T-cell (primary cell): ENCODE results near the gene CBY2. TPM values are rescaled to one million over a fixed set of nuclear protein-coding genes. Genes with fewer than 3 reads are reported as not detected.

Experiments used
- ATAC-seq, 4 experiments: fragments of 200-7000 bp in 3 of 4; fragments of 150-1000 bp in 1 of 4; cut with Tn5 transposase; replicated peaks in 1 of 4; 1 replicate in 3 of 4; 2 replicates in 1 of 4; pipeline ENCODE4 v1.10.0; 2021; ENCODE audit warnings: moderate library complexity in 3 of 4, mild to moderate bottlenecking in 2 of 4, moderate number of reproducible peaks in 1 of 4
- CTCF ChIA-PET, 2 donors: fragments of 300-600 bp; sonication (Branson Sonifier 250); formaldehyde crosslinking; loops; one replicate each; lab custom pipeline; 2022; ENCODE audit warnings: antibody characterized with exemption in 2 of 2; lab: Charles Lee
- POLR2A ChIA-PET, 2 donors: fragments of 300-600 bp; sonication (Branson Sonifier 250); formaldehyde crosslinking; loops; one replicate each; lab custom pipeline; 2022; ENCODE audit warnings: antibody characterized with exemption in 2 of 2; lab: Charles Lee
- DNase-seq, 35 experiments: peaks; one replicate each; pipeline versions ENCODE4 v3.0.0 to v3.0.0-alpha.2; 2013 to 2023
- H3K27ac ChIP-seq: one replicate; pipeline ENCODE4 v1.5.1; 2013; ENCODE audit warnings: low read length
- H3K27me3 ChIP-seq, 2 experiments: replicated peaks in 1 of 2; 1 replicate in 1 of 2; 2 replicates in 1 of 2; pipeline versions ENCODE4 v1.6.1 to v1.7.0; 2013; ENCODE audit warnings: low read length in 1 of 2, mixed read lengths in 1 of 2; ENCODE audit not compliant: control insufficient read depth in 2 of 2, insufficient read depth in 2 of 2; ENCODE audit errors: extremely low read depth in 1 of 2
- H3K36me3 ChIP-seq, 2 donors: 1 replicate in 1 of 2; 2 replicates in 1 of 2; pipeline versions ENCODE4 v1.6.1 to v1.7.0; 2013; ENCODE audit warnings: low read length in 1 of 2; ENCODE audit not compliant: control insufficient read depth in 2 of 2, insufficient read depth in 1 of 2; ENCODE audit errors: extremely low read depth in 1 of 2
- H3K4me1 ChIP-seq, 2 experiments: 1 replicate in 1 of 2; 2 replicates in 1 of 2; pipeline versions ENCODE4 v1.6.1 to v1.7.0; 2013; ENCODE audit warnings: low read length in 2 of 2, mixed read lengths in 1 of 2; ENCODE audit not compliant: insufficient read depth in 2 of 2, control insufficient read depth in 1 of 2; ENCODE audit errors: extremely low read depth in 1 of 2
- H3K4me3 ChIP-seq, 2 donors: 1 replicate in 1 of 2; 2 replicates in 1 of 2; pipeline versions ENCODE4 v1.5.1 to v1.7.0; 2013; ENCODE audit warnings: mild to moderate bottlenecking in 2 of 2, low read length in 1 of 2, moderate library complexity in 1 of 2; ENCODE audit not compliant: control insufficient read depth in 1 of 2; ENCODE audit errors: extremely low read depth in 1 of 2
- H3K9me3 ChIP-seq: 2 replicates; pipeline ENCODE4 v1.7.0; 2013
- H3K27ac Mint-ChIP-seq, 2 donors: one replicate each; pipeline ENCODE4 v1.8.0; 2020 to 2021; ENCODE audit warnings: mild to moderate bottlenecking in 2 of 2, mixed read lengths in 2 of 2
- H3K27me3 Mint-ChIP-seq, 2 donors: one replicate each; pipeline ENCODE4 v1.8.0; 2021 to 2022; ENCODE audit warnings: mixed read lengths in 2 of 2
- H3K36me3 Mint-ChIP-seq: one replicate; pipeline ENCODE4 v1.8.0; 2021; ENCODE audit warnings: mixed read lengths
- H3K4me1 Mint-ChIP-seq, 3 donors: one replicate each; pipeline ENCODE4 v1.8.0; 2020 to 2022; ENCODE audit warnings: mixed read lengths in 3 of 3, mild to moderate bottlenecking in 1 of 3
- H3K4me3 Mint-ChIP-seq, 3 donors: one replicate each; pipeline ENCODE4 v1.8.0; 2020 to 2022; ENCODE audit warnings: mild to moderate bottlenecking in 3 of 3, mixed read lengths in 3 of 3, moderate library complexity in 3 of 3
- H3K9me3 Mint-ChIP-seq, 3 donors: one replicate each; pipeline ENCODE4 v1.8.0; 2020 to 2022; ENCODE audit warnings: mixed read lengths in 3 of 3
- WGBS: methylation state at CpG from one replicate; pipeline ENCODE4 v1.1.5; 2013; ENCODE audit warnings: missing lambda C conversion rate; ENCODE audit not compliant: insufficient coverage; 5-methylcytosine and 5-hydroxymethylcytosine counted together
- total RNA-seq, 35 experiments: library from RNA in 6 of 35; stranded (reverse) in 6 of 35; fragments of 120-200 nt in 1 of 35; gene quantifications; one replicate each; pipeline versions ENCODE4 v1.2.1 to v1.2.4 and lab custom pipeline; 2013 to 2026

The CBY2 gene
- total RNA-seq, 5 donors from 2014 or later (not counting 1 experiment from before 2014, with no cell fraction given): 0.22 to 0.75 (median 0.56) TPM; not detected in 1

- Mint-ChIP-seq H3K4me1 (no peaks in the 10 kb centered on the region), H3K27ac (no peak overlapping the region), H3K36me3 (no peaks in the 10 kb centered on the region), H3K9me3 (no peaks in the 10 kb centered on the region), H3K27me3 (peaks cover 3 to 6% of the 10 kb centered on the region in 2 donors), H3K4me3 (no peak overlapping the region)
- POLR2A ChIA-PET: no interaction called here
- Histone ChIP-seq H3K36me3 (no peaks in the 10 kb centered on the region), H3K4me1 (no peaks in the 10 kb centered on the region), H3K27ac (no peak overlapping the region), H3K4me3 (no peak overlapping the region), H3K27me3 (no peaks in the 10 kb centered on the region), H3K9me3 (no peaks in the 10 kb centered on the region)
- ATAC-seq (no peak), DNase-seq (no peak)
- no CpG with 5 or more reads among the region's 2 CpGs for WGBS
- CTCF ChIA-PET: no interaction called here
These were observed 21.7 kb downstream of the CBY2 start for GRCh38 chr13:45723798-45724197.

- POLR2A ChIA-PET: no interaction called here
- Histone ChIP-seq H3K36me3 (no peaks in the 10 kb centered on the region), H3K27me3 (no peaks in the 10 kb centered on the region), H3K27ac (no peak overlapping the region), H3K4me3 (no peak overlapping the region), H3K4me1 (no peaks in the 10 kb centered on the region), H3K9me3 (no peaks in the 10 kb centered on the region)
- no peak for DNase-seq
- Mint-ChIP-seq H3K4me3 (no peak overlapping the region), H3K9me3 (no peaks in the 10 kb centered on the region), H3K4me1 (no peaks in the 10 kb centered on the region), H3K27ac (no peak overlapping the region), H3K36me3 (no peaks in the 10 kb centered on the region), H3K27me3 (peaks cover 4 to 11% of the 10 kb centered on the region in 2 donors)
- no peak for ATAC-seq
- 65% methylated on average over 6 of the region's 6 CpGs for WGBS
- CTCF ChIA-PET: no interaction called here
These were observed 26.6 kb downstream of the CBY2 start for GRCh38 chr13:45728759-45729158.

GRCh38 chr13:45731455-45731854 lies 29.3 kb downstream of the CBY2 start:
- H3K4me3 Mint-ChIP-seq: no peak overlapping the region
- WGBS: no CpG with 5 or more reads among the region's 3 CpGs
- no peak overlapping the region for H3K27ac ChIP-seq
- H3K9me3 ChIP-seq: no peaks in the 10 kb centered on the region
- POLR2A ChIA-PET: interaction anchor here in 1 of 2 donors (0.6 kb wide), 1 partner anchor 669 kb away, joined by 3 read pairs; no protein-coding TSS in a partner anchor
- ATAC-seq: no peak
- H3K27me3 Mint-ChIP-seq: peaks cover 10 to 11% of the 10 kb centered on the region in 2 donors
- no peak overlapping the region for H3K4me3 ChIP-seq
- H3K36me3 ChIP-seq: no peaks in the 10 kb centered on the region
- H3K4me1 ChIP-seq: no peaks in the 10 kb centered on the region
- H3K27ac Mint-ChIP-seq: no peak overlapping the region
- H3K27me3 ChIP-seq: no peaks in the 10 kb centered on the region
- no peaks in the 10 kb centered on the region for H3K36me3 Mint-ChIP-seq
- no peak for DNase-seq
- CTCF ChIA-PET: no interaction called here
- H3K4me1 Mint-ChIP-seq: no peaks in the 10 kb centered on the region
- no peaks in the 10 kb centered on the region for H3K9me3 Mint-ChIP-seq

GRCh38 chr13:45732916-45733315 lies 30.8 kb downstream of the CBY2 start:
- Histone ChIP-seq H3K4me1 (no peaks in the 10 kb centered on the region), H3K36me3 (no peaks in the 10 kb centered on the region), H3K27me3 (no peaks in the 10 kb centered on the region), H3K27ac (no peak overlapping the region), H3K9me3 (no peaks in the 10 kb centered on the region), H3K4me3 (no peak overlapping the region)
- peaks cover 9 to 10% of the 10 kb centered on the region in 2 donors for H3K27me3 Mint-ChIP-seq
- ChIA-PET POLR2A (no interaction called here), CTCF (interaction anchor here (0.6 to 0.7 kb wide), 2 partner anchors 73 to 110 kb away, joined by 3 read pairs; no protein-coding TSS in a partner anchor)
- DNase-seq: no peak
- no peaks in the 10 kb centered on the region for H3K4me1 Mint-ChIP-seq
- no peak overlapping the region for H3K27ac Mint-ChIP-seq
- H3K4me3 Mint-ChIP-seq: no peak overlapping the region
- no CpG with 5 or more reads among the region's 5 CpGs for WGBS
- H3K9me3 Mint-ChIP-seq: no peaks in the 10 kb centered on the region
- H3K36me3 Mint-ChIP-seq: no peaks in the 10 kb centered on the region
- no peak for ATAC-seq

GRCh38 chr13:45733361-45733760 lies 31.2 kb downstream of the CBY2 start:
- no peaks in the 10 kb centered on the region for H3K4me1 Mint-ChIP-seq
- WGBS: 76% methylated on average over 4 of the region's 5 CpGs
- H3K4me3 Mint-ChIP-seq: no peak overlapping the region
- Histone ChIP-seq H3K9me3 (no peaks in the 10 kb centered on the region), H3K4me1 (no peaks in the 10 kb centered on the region), H3K4me3 (no peak overlapping the region), H3K27me3 (no peaks in the 10 kb centered on the region), H3K27ac (no peak overlapping the region), H3K36me3 (no peaks in the 10 kb centered on the region)
- CTCF ChIA-PET: interaction anchor here (0.6 to 0.7 kb wide), 2 partner anchors 73 to 111 kb away, joined by 3 read pairs; no protein-coding TSS in a partner anchor
- no peaks in the 10 kb centered on the region for H3K9me3 Mint-ChIP-seq
- POLR2A ChIA-PET: no interaction called here
- no peak overlapping the region for H3K27ac Mint-ChIP-seq
- no peaks in the 10 kb centered on the region for H3K36me3 Mint-ChIP-seq
- DNase-seq (no peak), ATAC-seq (no peak)
- H3K27me3 Mint-ChIP-seq: peaks cover 8 to 10% of the 10 kb centered on the region in 2 donors

GRCh38 chr13:45737571-45738017 lies 35.5 kb downstream of the CBY2 start:
- Mint-ChIP-seq H3K27me3 (peaks cover 0 to 6% of the 10 kb centered on the region in 2 donors), H3K36me3 (no peaks in the 10 kb centered on the region), H3K27ac (no peak overlapping the region), H3K4me3 (no peak overlapping the region), H3K9me3 (no peaks in the 10 kb centered on the region), H3K4me1 (no peaks in the 10 kb centered on the region)
- ChIA-PET POLR2A (no interaction called here), CTCF (no interaction called here)
- no peak overlapping the region for H3K27ac ChIP-seq
- ATAC-seq: no peak
- H3K4me1 ChIP-seq: no peaks in the 10 kb centered on the region
- no peak overlapping the region for H3K4me3 ChIP-seq
- no peaks in the 10 kb centered on the region for H3K27me3 ChIP-seq
- H3K36me3 ChIP-seq: no peaks in the 10 kb centered on the region
- WGBS: 0% methylated on average over 2 of the region's 2 CpGs
- H3K9me3 ChIP-seq: no peaks in the 10 kb centered on the region
- DNase-seq: no peak

- Histone ChIP-seq H3K4me3 (no peak overlapping the region), H3K27me3 (no peaks in the 10 kb centered on the region), H3K4me1 (no peaks in the 10 kb centered on the region), H3K9me3 (no peaks in the 10 kb centered on the region), H3K27ac (no peak overlapping the region), H3K36me3 (no peaks in the 10 kb centered on the region)
- CTCF ChIA-PET: no interaction called here
- H3K27me3 Mint-ChIP-seq: no peaks in the 10 kb centered on the region
- ATAC-seq: no peak
- POLR2A ChIA-PET: no interaction called here
- no peaks in the 10 kb centered on the region for H3K36me3 Mint-ChIP-seq
- H3K4me3 Mint-ChIP-seq: no peak overlapping the region
- no peak for DNase-seq
- no peaks in the 10 kb centered on the region for H3K4me1 Mint-ChIP-seq
- whole genome bisulfite sequencing: 80% methylated on average over 5 of the region's 5 CpGs
- no peaks in the 10 kb centered on the region for H3K9me3 Mint-ChIP-seq
- H3K27ac Mint-ChIP-seq: no peak overlapping the region
These were observed 40.9 kb downstream of the CBY2 start for GRCh38 chr13:45742985-45743384.
